GM19193 (cell line): ENCODE measurements around the gene STRN4.

Experiments
- POLR2A ChIP-seq: IDR thresholded peaks from 4 replicates; pipeline ENCODE4 v1.6.1; 2011; ENCODE audit not compliant: insufficient read depth, insufficient read length; ENCODE audit errors: extremely low read depth

STRN4 gene

GRCh38 chr19:46756544-46756888 lies 10.3 kb upstream of the STRN4 start:
- TF ChIP-seq POLR2A, result no peak

DNA sequence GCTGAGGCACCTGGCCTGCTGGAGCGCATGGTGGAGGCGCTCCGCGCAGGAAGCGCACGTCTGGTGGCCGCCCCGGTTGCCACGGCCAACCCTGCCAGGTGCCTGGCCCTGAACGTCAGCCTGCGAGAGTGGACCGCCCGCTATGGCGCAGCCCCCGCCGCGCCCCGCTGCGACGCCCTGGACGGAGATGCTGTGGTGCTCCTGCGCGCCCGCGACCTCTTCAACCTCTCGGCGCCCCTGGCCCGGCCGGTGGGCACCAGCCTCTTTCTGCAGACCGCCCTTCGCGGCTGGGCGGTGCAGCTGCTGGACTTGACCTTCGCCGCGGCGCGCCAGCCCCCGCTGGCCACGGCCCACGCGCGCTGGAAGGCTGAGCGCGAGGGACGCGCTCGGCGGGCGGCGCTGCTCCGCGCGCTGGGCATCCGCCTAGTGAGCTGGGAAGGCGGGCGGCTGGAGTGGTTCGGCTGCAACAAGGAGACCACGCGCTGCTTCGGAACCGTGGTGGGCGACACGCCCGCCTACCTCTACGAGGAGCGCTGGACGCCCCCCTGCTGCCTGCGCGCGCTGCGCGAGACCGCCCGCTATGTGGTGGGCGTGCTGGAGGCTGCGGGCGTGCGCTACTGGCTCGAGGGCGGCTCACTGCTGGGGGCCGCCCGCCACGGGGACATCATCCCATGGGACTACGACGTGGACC lies 9.7 kb upstream of the STRN4 start:
- TF ChIP-seq POLR2A, result no peak

- TF ChIP-seq POLR2A, result no peak
Observed at GRCh38 chr19:46755077-46755852, 9.0 kb upstream of the STRN4 start.

DNA sequence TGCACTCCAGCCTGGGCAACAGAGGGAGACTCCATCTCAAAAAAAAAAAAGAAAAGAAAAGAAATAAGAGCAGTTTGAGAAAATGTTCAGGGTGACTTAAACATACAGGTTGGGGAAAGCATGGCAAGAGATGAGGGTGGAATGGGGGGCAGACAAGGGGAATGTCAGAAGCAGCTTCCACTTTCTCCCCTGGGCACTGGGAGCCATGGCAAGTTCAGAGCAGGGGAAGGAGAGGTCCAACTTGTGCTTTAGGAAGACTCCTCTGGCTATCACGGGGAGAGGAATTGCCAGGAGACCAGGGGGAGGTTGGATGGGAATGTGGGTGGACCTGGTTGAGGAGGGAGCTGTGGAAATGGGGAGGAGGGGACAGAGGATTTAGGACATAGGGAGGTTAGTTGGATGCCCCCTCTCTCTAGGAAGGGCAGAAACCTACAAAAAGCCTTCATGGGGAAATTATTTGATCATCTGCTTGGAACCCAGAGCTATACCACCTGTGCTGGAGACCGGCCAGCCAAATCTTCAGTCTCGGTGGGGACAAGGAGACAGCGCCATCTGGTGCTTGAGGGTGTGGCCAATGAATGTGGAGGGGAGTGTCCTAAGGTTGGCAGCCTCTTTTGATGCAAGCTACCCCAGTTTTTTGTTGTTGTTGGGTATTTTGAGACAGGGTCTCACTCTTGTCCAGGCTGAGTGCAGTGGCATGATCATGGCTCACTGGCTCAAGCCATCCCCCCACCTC lies 7.3 kb upstream of the STRN4 start:
- TF ChIP-seq POLR2A, result no peak

DNA sequence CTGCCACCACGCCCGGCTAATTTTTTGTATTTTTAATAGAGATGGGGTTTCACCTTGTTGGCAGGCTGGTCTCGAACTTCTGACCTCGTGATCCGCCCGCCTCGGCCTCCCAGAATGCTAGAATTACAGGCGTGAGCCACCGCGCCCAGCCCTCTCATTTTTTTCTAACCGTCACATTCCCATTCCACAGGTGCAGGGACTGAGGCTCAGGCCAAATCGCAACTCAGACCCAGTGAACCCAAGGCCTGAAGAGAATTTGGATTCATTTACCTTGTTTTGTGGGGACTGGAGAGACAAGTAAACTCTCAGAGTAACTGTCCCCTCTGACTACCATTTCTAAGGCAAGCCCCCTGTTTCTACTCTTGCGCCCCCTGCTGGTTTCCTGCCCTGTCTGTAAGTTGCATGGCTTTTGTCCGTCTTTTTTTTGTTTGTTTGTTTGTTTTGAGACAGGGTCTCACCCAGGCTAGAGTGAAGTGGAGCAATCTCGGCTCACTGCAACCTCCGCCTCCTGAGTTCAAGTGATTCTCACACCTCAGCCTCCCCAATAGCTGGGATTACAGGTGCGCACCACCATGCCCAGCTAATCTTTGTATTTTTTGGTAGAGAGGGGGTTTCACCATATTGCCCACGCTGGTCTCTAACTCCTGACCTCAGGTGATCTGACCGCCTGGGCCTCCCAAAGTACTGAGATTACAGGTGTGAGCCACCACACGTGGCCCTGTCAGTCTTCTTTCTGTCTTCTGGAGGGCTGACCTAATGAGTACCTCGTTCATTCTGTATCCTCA lies 2.3 kb upstream of the STRN4 start:
- TF ChIP-seq POLR2A, result no peak

- TF ChIP-seq POLR2A, result no peak
Observed at GRCh38 chr19:46745521-46746280, 549 bp downstream of the STRN4 start, which contains the start of gene FKRP. Gene FKRP (plus strand): TSS chr19:46746057. CDS start chr19:46755451, 9,394 bp downstream.

DNA sequence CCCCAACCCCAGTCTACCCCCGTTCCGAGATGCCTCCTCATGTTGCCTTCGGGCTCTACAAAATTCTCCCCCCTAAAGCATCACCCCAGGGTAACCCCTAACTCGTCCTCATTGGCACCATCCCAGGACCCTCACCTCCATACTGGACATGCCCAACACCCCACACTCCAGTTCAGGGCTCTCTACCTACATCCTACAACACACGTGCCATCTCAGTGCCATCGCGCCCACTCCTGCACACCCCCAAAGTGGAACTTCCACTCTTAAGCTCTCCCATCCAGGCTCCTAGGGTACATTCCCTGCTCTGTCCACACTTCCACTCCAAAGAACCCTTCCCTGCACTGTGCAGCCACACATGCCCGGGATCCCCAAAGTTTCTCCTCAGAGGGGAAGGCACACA lies 1.2 kb downstream of the STRN4 start:
- TF ChIP-seq POLR2A, result no peak

- TF ChIP-seq POLR2A, result no peak
Observed at GRCh38 chr19:46744005-46744691, 2.1 kb downstream of the STRN4 start.

- no peak for TF ChIP-seq POLR2A
Observed at GRCh38 chr19:46742926-46743480, 3.2 kb downstream of the STRN4 start.

DNA sequence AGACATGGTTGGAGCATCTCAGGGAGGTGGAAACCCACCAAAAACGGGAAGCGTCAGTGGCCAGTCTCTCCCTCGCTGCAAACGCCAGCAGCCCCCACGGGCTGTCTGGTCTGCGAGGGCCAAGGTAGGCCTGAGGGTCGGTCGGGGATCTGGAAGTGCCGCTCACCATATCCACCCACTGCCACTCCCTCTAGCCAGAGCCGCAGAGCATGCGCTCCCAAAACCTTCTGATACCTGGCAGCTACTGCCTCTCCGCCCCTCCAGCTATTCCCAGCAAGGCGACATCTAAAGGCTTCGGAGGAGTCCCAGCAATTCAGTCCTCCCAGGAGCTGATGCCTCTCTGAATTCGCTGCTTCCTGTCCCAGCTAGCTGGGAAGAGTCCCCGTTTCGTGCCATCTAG lies 4.8 kb downstream of the STRN4 start:
- no peak for TF ChIP-seq POLR2A

GRCh38 chr19:46739290-46739771 lies 6.9 kb downstream of the STRN4 start:
- TF ChIP-seq POLR2A, result no peak

DNA sequence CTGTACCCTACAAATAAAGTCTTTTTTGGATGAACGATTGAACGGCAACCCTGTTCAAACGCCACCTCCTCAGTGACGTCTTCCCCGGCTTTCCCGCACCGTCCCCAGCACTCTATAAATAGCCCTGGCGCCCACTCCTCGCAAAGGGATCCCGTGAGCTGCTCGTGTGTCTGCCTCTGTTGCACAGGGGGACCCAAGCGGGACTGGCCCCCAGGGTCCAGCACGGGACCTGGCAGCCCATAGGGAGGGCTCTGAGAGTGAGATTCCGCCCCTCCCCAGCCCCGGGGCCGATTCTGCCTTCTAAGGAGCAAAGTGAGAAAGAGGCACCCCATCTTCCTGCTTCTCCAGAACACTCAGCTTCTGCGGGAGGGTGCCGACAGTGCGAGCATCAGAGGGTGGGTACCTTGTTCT lies 8.5 kb downstream of the STRN4 start:
- TF ChIP-seq POLR2A, result no peak

- TF ChIP-seq POLR2A, result no peak
Observed at GRCh38 chr19:46737298-46737654, 9.0 kb downstream of the STRN4 start.
